Right atrium auricular region (tissue), 2 donors: ENCODE measurements around the gene IL25. TPM values are rescaled to one million over a fixed set of nuclear protein-coding genes. Genes with fewer than 3 reads are reported as not detected.
A peak's percentile ranks its signal among the peaks of the same experiment; 100 is the strongest.

Experiments used
- DNase-seq: peaks from one replicate; pipeline ENCODE4 v3.0.0-alpha.2; 2019; ENCODE audit warnings: low spot score
- H3K27ac ChIP-seq, 2 donors: fragments of 200-600 bp; sonication (generic); 1 replicate in 1 of 2; 2 replicates in 1 of 2; pipeline ENCODE4 v1.5.1; 2016 to 2019
- H3K27me3 ChIP-seq, 2 donors: fragments of 200-600 bp; sonication (generic); one replicate each; pipeline versions ENCODE4 v1.5.1 to v1.6.0; 2017 to 2019
- H3K36me3 ChIP-seq: fragments of 200-600 bp; sonication (generic); one replicate; pipeline ENCODE4 v1.5.1; 2016
- H3K4me1 ChIP-seq, 2 donors: fragments of 200-600 bp; sonication (generic); one replicate each; pipeline versions ENCODE4 v1.5.1 to v1.6.0; 2017 to 2019
- H3K4me3 ChIP-seq, 2 donors: fragments of 200-600 bp; sonication (generic); 1 replicate in 1 of 2; 2 replicates in 1 of 2; pipeline ENCODE4 v1.5.1; 2017 to 2019; ENCODE audit warnings: mild to moderate bottlenecking in 1 of 2, moderate library complexity in 1 of 2
- H3K9me3 ChIP-seq, 2 donors: fragments of 200-600 bp; sonication (generic); one replicate each; pipeline ENCODE4 v1.5.1; 2019
- CTCF ChIP-seq, 2 donors: fragments of 200-600 bp; sonication (generic); IDR thresholded peaks; one replicate each; pipeline ENCODE4 v1.5.1; 2019; ENCODE audit warnings: antibody characterized with exemption in 2 of 2
- total RNA-seq, 2 donors: library from RNA; depleted of rRNA; stranded (reverse); fragments of >200 nt; gene quantifications; one replicate each; pipeline ENCODE4 v1.1.0, GENCODE V29; 2016

IL25 gene
- total RNA-seq, 2 donors from 2014 or later: not detected

- Histone ChIP-seq H3K9me3 (no peaks in the 10 kb centered on the region), H3K4me1 (no peaks in the 10 kb centered on the region), H3K4me3 (peak overlapping the region; percentile 61 to 82), H3K36me3 (peaks cover 48% of the 10 kb centered on the region), H3K27me3 (no peaks in the 10 kb centered on the region), H3K27ac (peak overlapping the region; percentile 84 to 91)
- TF ChIP-seq CTCF (IDR thresholded peaks at IDR 0.05): no peak
- DNase-seq: no peak
Measured at GRCh38 chr14:23408307-23408630, 35.7 kb downstream of the IL25 start.

- DNase-seq: no peak
- no peaks in the 10 kb centered on the region for H3K27me3 ChIP-seq
- peaks cover 44% of the 10 kb centered on the region for H3K36me3 ChIP-seq
- no peak for TF ChIP-seq CTCF (IDR thresholded peaks at IDR 0.05)
- H3K27ac ChIP-seq: peak overlapping the region; percentile 84
- H3K4me1 ChIP-seq: no peaks in the 10 kb centered on the region
- peak overlapping the region; percentile 61 to 82 for H3K4me3 ChIP-seq
- no peaks in the 10 kb centered on the region for H3K9me3 ChIP-seq
Measured at GRCh38 chr14:23409475-23409874, 36.9 kb downstream of the IL25 start.

- peak; percentile 81 for DNase-seq
- H3K27me3 ChIP-seq: no peaks in the 10 kb centered on the region
- peak overlapping the region in 1 of 2 donors; percentile 30 for H3K4me3 ChIP-seq
- H3K36me3 ChIP-seq: peaks cover 42% of the 10 kb centered on the region
- TF ChIP-seq CTCF (IDR thresholded peaks at IDR 0.05): no peak
- H3K9me3 ChIP-seq: no peaks in the 10 kb centered on the region
- H3K27ac ChIP-seq: peak overlapping the region; percentile 84
- H3K4me1 ChIP-seq: peaks cover 0 to 3% of the 10 kb centered on the region in 2 donors
Measured at GRCh38 chr14:23409966-23410635, 37.5 kb downstream of the IL25 start.

- Histone ChIP-seq H3K9me3 (no peaks in the 10 kb centered on the region), H3K4me1 (peaks cover 0 to 3% of the 10 kb centered on the region in 2 donors), H3K4me3 (peak overlapping the region in 1 of 2 donors; percentile 30), H3K36me3 (peaks cover 41% of the 10 kb centered on the region), H3K27ac (peak overlapping the region; percentile 84), H3K27me3 (no peaks in the 10 kb centered on the region)
- no peak for DNase-seq
- TF ChIP-seq CTCF (IDR thresholded peaks at IDR 0.05): no peak
Measured at GRCh38 chr14:23411563-23412525, 39.2 kb downstream of the IL25 start.

- peaks cover 41% of the 10 kb centered on the region for H3K36me3 ChIP-seq
- TF ChIP-seq CTCF (IDR thresholded peaks at IDR 0.05): no peak
- H3K9me3 ChIP-seq: no peaks in the 10 kb centered on the region
- peak overlapping the region; percentile 84 for H3K27ac ChIP-seq
- DNase-seq: no peak
- H3K4me1 ChIP-seq: peaks cover 0 to 3% of the 10 kb centered on the region in 2 donors
- H3K27me3 ChIP-seq: no peaks in the 10 kb centered on the region
- H3K4me3 ChIP-seq: no peak overlapping the region
Measured at GRCh38 chr14:23413681-23414080, 41.1 kb downstream of the IL25 start.
